GM19023 (cell line): ENCODE measurements around the gene FGD3.

Experiments used
- ATAC-seq: cut with Tn5 transposase; IDR thresholded peaks from one replicate; pipeline ENCODE4 v1.9.1; 2021; ENCODE audit warnings: mild to moderate bottlenecking, moderate library complexity; ENCODE audit not compliant: unreplicated experiment

The FGD3 gene

DNA sequence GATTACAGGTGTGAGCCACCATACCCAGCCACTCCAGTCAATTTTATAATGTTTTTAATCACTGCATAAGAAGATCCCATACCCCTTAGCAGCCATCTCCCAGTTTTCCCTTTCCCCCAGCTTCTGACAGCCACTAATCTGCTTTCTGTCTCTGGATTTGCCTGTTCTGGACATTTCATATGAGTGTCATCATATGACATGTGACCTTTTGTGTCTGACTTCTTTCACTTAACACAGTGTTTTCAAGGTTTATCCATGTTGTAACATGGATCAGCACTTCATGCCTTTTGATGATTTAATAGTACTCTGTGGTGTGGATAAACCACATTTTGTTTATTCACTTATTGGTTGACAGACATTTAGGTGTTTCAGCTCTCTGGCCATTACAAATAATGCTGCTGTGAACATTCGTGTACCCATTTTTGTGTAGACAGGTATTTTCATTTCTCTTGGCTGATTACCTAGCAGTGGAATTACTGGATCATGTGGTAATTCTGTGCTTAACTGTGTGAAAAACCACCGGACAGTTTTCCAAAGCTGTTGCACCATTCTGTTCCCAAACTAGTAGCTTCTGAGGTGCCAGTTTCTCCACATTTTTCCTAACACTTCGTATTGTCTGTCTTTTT is 119.8 kb downstream of the FGD3 start:
- no peak for ATAC-seq

DNA sequence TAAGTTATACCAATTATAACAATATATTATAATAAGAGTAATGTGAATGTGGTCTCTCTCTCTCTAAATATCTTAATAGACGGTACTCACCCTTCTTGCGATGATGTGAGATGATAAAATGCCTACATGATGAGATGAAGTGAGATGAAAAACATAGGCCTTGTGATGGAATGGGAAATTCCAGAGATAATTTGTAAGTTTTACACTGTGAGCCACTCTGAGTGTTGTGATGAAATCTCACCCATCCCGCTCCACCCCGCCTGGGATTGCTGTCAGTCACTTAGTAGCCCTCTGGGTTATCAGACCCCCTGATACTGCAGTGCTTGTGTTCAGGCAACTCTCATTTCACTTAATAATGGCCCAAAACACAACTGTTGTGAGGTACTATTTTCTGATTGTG is 121.6 kb downstream of the FGD3 start:
- no peak for ATAC-seq

DNA sequence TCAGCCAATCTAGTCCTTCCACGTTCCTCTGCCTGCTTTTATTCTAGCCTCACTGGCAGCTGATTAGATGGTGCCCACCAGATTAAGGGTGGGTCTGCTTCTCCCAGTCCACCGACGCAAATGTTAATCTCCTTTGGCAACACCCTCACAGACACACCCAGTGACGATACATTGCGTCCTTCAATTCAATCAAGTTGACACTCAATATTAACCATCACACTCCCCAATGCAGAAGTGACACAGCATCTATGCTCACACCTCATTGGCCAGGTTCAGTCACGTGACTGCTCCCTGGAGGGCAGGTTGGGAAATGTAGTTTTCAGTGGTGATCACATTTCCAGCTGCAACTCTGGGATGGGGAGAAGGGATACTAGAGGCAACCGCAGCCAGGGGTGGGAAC is 124.1 kb downstream of the FGD3 start:
- no peak for ATAC-seq

DNA sequence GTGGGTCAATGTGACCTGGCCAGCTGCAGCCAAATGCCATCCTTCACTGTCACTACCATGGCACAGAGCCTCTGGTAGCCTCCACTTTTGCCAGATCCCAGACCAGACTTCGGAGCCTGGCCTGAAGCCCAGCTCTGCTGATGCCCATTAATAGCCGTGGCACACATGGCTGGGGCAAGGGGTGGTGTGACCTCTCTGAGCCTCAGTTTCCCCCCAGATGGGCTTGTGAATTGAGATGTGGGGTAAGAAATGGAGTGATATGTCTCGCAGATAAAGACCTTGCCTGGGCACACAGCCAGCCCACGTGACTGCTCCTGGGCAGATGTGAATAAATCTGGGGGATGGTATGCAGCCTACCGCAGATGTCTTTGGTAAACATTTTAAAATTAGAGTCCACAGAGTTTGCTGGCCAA is 125.1 kb downstream of the FGD3 start:
- no peak for ATAC-seq

DNA sequence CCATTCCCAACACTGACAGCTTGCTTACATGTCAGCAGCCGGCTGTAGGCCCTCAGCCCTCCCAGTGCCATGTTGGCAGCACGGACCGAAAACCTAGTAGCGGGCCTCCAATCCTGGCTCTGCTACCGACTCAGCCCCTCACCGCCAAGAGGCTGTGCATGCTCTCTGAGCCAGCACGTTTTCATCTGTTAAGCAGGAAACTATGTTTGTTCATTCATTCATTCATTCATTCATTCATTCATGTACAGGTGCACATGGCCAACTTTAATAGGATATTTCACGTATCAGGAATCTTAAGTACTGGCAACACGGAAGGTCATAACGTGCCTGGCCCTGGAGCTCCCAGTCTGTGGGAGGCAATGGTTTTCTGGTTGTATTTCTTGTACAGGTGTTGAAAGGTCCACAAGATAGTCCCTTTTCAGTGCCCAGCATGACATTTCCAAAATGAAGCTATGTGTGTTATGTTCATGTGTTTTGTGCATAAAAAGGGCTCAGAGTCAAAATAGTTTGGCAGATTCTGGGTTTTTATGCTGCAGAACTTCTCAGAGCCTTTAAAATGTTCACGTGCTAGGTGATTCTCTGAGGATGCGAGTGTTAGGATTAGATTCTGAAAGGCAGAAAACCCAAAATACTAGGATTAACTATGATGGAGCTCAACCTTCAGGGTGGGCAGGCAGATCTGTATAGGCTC is 128.9 kb downstream of the FGD3 start:
- ATAC-seq: no peak

DNA sequence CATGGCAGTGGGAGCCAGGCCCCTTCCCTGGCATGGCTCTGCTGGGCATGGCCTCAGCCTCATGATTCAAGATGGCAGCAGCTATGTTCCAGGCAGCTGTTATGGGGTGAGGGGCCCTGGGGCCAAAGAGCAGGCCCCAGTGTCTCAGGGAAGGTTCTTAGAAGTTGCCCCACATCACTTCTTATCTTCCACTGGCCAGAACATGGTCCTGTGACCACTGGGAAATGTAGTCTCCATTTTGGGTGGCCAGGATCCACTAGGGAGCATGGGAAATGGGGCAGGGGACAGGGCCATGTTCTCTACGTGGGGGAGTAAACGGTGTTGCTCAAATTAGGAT is 129.4 kb downstream of the FGD3 start:
- ATAC-seq: no peak

DNA sequence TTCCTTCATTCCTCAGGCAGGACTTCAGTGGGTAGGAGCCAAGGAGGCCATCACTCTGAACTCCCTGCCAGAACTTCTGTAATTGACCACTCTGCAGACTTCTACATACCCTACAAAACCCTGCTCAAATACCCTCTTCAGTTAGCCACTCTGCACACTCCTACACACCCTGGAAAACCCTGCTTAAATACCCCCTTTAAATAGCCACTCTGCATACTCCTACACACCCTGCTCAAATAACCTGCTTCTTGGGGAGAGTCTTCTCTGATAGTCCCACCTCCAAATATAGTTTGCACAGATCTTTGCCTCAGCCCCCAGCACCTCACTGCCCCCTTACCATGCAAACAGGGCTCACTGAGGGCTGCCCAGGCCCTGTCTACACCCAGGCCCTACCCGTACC is 130.0 kb downstream of the FGD3 start:
- ATAC-seq: no peak

DNA sequence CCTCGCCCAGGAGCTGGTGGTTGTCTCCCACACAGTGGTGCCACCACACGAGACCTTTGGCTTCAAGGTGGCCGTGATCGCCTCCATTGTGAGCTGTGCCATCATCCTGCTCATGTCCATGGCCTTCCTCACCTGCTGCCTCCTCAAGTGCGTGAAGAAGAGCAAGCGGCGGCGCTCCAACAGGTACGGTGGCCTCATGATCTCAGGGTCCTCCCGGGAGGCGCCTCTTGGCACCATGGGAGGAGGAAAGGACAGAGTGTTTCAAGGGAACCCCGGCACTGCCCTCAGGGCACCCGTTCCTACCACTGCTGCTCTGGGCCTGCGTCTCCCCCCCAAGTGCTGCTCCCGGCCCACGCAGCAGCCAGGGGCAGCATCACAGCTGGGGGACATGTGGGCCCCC is 130.5 kb downstream of the FGD3 start:
- no peak for ATAC-seq

DNA sequence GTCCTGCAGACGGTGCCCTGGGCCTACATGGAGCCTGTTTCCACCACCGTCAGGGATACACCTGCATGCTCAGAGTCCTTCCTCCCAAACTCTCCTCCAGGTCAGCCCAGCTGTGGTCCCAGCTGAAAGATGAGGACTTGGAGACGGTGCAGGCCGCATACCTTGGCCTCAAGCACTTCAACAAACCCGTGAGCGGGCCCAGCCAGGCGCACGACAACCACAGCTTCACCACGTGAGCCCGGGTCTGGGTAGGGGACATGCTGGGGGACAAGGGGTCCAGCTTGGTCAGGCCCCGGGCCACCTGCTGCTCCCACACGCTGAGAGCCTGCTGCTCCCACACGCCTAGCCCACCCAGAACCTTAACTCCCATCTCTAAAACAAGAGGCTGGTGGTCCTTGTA is 132.0 kb downstream of the FGD3 start:
- no peak for ATAC-seq

DNA sequence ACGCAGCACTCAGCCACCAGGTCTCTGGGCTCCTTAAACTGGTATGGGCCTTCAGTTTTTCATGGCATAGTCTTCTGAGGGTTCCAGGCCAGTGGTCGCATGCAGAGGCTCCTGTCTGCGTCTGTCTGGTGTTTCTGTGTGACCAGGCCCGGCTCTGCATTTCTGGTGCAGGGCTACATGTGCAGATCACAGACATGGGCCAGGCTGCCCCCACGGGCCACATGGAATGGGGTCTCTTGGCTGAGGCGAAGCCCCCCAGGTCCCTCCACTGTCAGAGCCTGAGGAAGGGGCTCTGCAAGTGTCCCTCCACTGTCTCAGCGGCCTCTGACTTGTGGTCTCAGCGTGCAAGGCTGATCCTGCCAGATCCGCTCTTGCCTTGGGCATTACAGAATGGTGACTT is 133.1 kb downstream of the FGD3 start:
- no peak for ATAC-seq

DNA sequence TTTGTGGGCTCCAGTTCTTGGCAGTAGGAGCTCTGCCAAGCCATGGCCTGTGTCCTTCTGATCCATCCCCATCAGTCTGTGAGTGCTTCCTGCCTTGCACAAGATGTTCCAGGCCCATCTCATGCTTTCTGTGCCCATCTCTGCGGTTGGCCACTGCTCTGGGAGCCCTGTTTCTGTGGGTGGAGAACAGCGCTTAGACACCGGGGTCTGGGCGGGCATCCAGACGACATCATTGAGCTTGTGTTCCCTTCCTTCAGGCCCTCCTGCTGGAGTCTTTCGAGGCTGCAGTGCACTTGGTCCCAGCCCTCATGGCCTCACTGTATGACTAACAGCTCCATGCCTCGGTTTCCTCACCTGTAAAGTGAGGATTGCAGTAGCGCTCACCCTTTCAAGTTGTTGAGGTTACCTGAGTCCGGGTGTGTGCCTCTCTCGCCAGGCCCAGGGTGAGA is 133.8 kb downstream of the FGD3 start:
- ATAC-seq: no peak

DNA sequence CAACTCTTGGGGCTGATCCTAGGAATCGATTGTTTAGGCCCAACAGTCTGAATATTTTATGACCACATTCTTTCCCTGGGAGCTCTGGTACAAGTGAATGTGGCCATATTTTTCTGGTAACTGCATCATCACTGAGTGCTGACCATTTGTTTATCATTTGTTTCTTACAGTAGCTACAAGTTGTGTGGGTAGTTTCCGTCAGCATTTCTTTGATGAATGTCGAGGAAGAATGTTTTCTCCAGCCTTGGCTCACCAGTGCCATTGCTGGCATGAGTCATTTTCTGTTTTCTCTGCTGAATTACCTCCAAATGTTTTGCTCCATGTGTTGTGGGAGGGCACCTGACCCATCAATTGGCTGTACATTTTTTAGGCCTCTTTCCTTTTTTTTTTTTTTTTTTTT is 134.6 kb downstream of the FGD3 start:
- no peak for ATAC-seq

DNA sequence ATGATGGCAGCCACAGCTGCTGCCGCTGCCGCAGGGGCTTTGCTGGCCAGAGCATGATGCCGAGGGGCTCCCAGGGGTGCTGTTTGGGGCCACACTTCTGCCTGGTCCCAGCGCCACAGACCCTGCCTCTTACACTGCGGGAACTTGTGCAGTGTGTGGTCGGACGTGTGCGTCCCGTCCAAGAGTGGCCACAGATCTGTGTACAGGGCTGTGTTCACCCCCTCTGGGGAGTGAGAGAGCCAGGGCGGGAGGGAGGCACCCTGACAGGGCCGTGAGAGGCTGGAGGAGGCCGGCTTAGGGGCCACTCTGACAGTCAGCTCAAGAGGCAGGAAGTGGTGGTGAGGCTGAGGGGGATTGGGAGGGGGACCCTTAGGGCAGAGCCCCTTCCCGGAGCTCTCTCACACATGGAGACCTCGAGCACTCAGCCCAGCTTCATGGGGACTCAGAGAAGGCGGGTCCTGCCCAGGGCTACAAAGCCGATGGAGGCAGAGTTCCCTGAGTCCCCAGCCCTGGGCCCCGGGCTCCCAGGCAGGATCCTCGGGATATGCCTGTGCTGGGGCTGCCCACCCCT is 135.6 kb downstream of the FGD3 start:
- ATAC-seq: no peak

DNA sequence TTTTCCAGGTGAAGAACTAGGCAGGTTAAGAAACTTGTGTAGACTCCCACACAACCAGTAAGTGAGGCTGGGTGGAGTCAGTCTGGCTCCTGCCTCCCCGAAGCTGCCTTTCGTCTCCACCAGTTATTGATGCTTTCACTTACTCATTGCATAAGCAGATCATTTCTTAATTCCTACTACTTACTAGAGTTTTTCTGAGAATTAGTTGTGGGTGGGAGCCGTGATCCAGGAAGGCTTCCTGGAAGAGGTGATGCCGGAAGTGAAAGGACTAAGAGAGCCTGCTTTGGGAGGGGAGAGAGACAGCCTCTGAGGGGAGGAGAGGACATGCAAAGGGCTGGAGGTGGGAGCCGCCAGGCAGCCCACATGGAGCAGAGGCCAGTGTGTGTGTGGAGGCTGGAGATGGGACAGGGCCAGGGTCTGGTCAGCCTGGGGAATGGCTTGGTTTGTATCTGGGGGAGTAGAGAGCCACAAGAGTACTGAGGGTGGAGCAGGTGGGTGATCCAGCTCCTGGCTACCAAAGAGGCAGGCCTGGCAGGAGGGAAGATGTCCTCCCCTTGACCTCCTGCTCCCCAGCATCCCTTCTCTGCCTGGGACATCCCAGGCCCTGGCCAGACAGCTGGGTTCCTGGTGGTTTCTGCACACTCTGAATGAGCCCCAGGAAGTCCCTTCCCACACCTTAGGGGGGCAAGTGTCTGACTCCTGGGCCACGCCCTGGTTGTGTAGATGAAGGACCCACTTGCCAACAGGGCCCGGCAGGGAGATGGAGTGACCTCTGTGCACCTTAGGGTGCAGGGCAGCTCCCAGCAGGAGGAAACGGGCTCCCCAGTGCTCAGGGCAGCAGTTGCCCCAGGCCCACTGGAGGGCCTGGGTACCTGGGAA is 136.5 kb downstream of the FGD3 start:
- ATAC-seq: no peak

DNA sequence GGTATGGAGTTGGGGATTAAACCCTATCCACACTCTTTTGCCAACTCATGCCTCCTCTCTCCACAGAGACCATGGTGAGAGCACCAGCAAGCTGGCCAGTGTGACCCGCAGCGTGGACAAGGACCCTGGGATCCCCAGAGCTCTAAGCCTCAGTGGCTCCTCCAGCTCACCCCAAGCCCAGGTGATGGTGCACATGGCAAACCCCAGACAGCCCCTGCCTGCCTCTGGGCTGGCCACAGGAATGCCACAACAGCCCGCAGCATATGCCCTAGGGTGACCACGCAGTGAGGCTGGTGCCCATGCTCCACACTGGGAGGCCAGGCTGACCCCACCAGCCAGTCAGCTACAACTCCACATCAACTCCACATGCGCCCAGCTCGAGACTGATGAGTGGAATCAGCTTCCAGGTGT is 137.2 kb downstream of the FGD3 start:
- ATAC-seq: no peak

DNA sequence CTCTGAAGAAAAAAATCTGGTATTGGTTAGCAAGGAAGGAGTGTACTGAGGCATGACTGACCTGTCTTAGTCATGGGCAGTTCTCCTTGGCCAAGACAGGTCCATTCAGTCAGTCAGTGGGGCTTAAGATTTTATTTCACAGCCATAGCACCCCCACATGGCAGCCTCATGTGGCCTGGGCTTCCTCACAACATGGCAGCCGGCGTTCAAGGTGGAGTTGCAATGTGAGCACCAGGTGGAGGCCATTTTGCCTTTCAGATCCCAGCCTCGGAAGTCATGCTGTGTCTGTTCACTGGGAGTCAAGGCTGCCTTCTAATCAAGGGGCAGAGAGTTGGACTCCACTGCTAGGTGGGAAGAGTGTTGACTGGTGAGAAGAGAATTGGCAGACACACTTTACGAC is 138.4 kb downstream of the FGD3 start:
- no peak for ATAC-seq
